ENCODE data around the gene EXOC1L.

DNA sequence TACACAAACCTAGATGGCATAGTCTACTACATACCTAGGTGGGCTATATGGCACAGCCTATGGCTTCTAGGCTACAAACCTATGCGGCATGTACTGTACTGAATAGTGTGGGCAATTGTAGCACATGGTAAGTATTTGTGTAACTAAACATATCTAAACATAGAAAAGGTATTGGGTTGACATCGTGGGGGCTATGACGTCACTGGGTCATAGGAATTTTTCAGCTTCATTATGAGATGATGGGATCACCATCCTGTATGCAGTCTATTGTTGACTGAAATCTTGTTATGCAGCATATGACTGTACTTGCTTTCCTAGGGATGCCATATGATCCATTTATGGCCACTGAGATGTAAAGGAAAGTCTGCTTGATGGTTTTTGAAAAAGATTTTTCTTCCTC lies 1.9 kb upstream of the EXOC1L start:
- no peak for TF ChIP-seq ZNF384 (IDR thresholded peaks at IDR 0.05)
- no peak for TF ChIP-seq BHLHE40 (IDR thresholded peaks at IDR 0.05; ENCODE audit: borderline replicate concordance)

Data from HEK293T (cell line).